WERI-Rb-1 (cell line): ENCODE data around the gene FN1.

Experiments
- DNase-seq: peaks from one replicate; pipeline ENCODE4 v3.0.0-alpha.2; 2020
- H3K27ac ChIP-seq: fragments of 250-450 bp; sonication (Bioruptor Pico); 2 replicates; pipeline ENCODE4 v1.5.1; 2020; ENCODE audit warnings: mild to moderate bottlenecking, moderate library complexity
- H3K27me3 ChIP-seq: fragments of 250-450 bp; sonication (Bioruptor Pico); 2 replicates; pipeline ENCODE4 v1.5.1; 2021; ENCODE audit warnings: mild to moderate bottlenecking, low read depth, moderate library complexity; ENCODE audit not compliant: insufficient read depth, severe bottlenecking
- H3K36me3 ChIP-seq: fragments of 250-450 bp; sonication (Bioruptor Pico); 2 replicates; pipeline ENCODE4 v1.5.1; 2020; ENCODE audit warnings: mild to moderate bottlenecking, moderate library complexity
- H3K4me3 ChIP-seq: 2 replicates; pipeline ENCODE4 v1.5.1; 2011; ENCODE audit warnings: low read depth, mild to moderate bottlenecking, control low read depth, low read length
- H3K9me3 ChIP-seq: fragments of 250-450 bp; sonication (Bioruptor Pico); 2 replicates; pipeline ENCODE4 v1.5.1; 2021; ENCODE audit warnings: mild to moderate bottlenecking, moderate library complexity; ENCODE audit not compliant: severe bottlenecking
- TF ChIP-seq, protein P1 (sequence below): IDR thresholded peaks from 2 replicates; pipeline ENCODE4 v1.5.1; 2011; ENCODE audit warnings: low read depth, mild to moderate bottlenecking, control low read depth, inconsistent platforms, low read length

FN1 gene

DNA sequence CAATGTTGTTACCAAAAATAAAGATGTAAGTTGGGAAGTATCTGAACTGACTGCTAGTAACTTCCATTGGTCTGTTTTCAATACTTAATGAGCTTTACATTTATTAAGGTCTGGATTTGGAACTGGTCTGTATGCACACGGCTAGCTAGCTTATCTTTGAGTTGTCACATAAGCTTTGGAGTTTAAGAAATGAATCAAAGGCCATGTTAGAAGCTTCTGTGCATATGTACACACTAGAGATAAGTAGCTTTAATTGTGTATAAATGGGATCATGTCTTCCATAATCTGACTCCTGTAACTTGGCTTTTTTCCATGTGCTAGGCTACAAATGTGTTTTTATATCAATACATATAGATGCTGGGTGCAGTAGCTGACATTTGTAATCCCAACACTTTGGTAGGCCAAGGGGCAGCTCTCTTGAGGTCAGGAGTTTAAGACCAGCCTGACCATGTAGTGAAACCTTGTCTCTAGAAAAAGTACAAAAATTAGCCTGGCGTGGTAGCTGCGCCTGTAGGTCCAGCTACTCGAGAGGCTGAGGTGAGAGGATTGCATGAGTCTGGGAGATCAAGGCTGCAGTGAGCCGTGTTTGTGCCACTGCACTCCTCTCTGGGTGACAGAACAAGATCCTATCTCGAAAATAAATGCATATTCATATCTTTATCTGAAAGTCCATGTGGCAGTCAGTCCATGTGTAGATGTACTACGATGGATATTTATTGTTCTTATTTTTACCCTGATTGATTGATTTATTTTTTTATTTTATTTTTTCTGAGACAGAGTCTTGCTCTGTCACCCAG is 96.8 kb downstream of the FN1 start:
- Histone ChIP-seq H3K36me3 (peaks cover 72% of the 10 kb centered on the region), H3K27ac (no peak overlapping the region), H3K9me3 (no peaks in the 10 kb centered on the region), H3K27me3 (no peaks in the 10 kb centered on the region), H3K4me3 (no peak overlapping the region)
- no peak for DNase-seq
- TF ChIP-seq, protein P1, sequence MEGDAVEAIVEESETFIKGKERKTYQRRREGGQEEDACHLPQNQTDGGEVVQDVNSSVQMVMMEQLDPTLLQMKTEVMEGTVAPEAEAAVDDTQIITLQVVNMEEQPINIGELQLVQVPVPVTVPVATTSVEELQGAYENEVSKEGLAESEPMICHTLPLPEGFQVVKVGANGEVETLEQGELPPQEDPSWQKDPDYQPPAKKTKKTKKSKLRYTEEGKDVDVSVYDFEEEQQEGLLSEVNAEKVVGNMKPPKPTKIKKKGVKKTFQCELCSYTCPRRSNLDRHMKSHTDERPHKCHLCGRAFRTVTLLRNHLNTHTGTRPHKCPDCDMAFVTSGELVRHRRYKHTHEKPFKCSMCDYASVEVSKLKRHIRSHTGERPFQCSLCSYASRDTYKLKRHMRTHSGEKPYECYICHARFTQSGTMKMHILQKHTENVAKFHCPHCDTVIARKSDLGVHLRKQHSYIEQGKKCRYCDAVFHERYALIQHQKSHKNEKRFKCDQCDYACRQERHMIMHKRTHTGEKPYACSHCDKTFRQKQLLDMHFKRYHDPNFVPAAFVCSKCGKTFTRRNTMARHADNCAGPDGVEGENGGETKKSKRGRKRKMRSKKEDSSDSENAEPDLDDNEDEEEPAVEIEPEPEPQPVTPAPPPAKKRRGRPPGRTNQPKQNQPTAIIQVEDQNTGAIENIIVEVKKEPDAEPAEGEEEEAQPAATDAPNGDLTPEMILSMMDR, result no peak

DNA sequence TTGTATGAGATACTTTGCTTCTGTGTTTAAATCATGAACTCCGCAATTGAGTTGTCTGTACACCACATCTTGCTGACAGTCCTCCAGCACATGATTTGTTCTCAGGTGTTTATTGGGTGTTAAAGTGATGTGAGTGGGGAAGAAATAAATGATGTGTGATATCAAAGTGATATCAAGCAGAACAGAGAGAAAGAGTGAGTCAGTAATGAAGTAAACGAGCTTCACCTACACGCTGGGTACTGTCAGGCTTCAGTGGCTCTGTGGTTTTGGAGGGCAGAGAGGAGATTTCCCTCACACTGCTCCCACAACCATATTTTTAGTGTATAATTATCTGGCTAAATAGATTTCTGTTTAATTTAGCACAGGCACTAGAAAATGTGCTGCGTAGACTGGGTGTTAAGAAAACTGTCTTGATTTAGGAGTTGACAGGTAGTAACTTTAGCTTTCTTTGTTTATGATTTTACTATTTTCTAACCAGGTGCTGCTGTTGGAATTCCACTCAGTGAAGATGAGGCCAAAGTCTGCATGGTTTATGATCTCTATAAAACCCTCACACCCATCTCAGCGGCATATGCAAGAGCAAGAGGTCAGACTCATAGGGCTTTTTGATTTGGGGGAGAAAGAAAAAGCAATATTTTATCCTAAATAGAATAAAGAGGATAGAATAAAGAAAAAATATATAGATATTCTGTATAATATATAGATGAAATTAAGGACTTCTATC is 102.8 kb downstream of the FN1 start:
- TF ChIP-seq, protein P1, result no peak
- Histone ChIP-seq H3K27ac (no peak overlapping the region), H3K36me3 (peaks cover 68% of the 10 kb centered on the region), H3K9me3 (no peaks in the 10 kb centered on the region), H3K4me3 (no peak overlapping the region), H3K27me3 (no peaks in the 10 kb centered on the region)
- no peak for DNase-seq

DNA sequence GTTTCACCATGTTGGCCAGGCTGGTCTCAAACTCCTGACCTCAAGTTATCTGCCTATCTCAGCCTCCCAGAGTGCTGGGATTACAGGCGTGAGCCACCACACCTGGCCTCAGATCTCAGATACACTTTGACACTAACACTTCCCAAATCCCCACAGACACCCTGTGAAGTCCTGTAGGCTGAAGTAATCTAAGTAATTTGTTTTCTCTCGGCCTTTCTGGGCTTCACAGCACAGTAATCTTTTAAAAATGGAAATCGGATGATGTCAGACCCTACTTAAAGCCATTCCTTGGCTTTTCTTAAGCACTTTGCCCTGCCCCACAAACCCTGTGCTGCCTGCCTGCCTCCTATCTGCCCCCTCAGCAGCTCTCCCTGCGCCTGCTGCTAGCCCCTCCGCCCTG is 107.8 kb downstream of the FN1 start:
- Histone ChIP-seq H3K27ac (no peak overlapping the region), H3K4me3 (no peak overlapping the region), H3K9me3 (no peaks in the 10 kb centered on the region), H3K36me3 (peaks cover 73% of the 10 kb centered on the region), H3K27me3 (no peaks in the 10 kb centered on the region)
- TF ChIP-seq, protein P1, result no peak
- peak; percentile 37 for DNase-seq

DNA sequence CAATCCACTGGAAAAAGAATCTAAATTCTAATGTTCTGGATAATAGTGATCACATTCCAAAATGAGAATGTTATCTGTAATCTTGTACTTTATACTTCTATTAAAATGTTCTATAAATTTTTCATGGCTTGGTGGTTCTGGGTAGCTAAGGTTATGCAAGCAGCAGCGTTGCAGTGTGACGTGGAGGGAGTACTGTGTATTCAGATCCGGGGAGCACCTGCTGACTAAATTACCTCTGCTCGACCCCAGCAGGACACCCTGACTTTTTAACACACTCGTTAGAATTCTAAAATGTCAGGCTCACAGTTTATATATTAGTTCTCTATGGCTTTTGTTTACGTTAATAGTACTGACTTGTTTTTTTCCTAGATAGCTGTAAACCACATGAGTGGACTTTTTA is 111.1 kb downstream of the FN1 start:
- TF ChIP-seq, protein P1, result no peak
- Histone ChIP-seq H3K4me3 (no peak overlapping the region), H3K9me3 (no peaks in the 10 kb centered on the region), H3K27ac (no peak overlapping the region), H3K36me3 (peaks cover 77% of the 10 kb centered on the region), H3K27me3 (no peaks in the 10 kb centered on the region)
- no peak for DNase-seq

DNA sequence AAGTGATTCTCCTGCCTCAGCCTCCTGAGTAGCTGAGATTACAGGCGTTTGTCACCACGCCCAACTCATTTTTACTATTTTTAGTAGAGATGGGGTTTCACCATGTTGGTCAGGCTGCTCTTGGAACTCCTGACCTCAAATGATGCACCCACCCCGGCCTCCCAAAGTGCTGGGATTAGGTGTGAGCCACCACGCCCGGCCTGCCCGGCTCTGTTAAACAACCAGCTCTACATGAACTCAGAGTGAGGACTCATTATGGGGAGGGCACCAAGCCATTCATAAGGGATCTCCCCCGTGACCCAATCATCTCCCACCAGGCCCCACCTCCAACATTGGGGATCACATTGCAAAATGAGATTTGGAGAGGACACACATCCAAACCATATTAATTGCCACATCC is 115.2 kb downstream of the FN1 start:
- peaks cover 68% of the 10 kb centered on the region for H3K36me3 ChIP-seq
- no peak for DNase-seq
- H3K27me3 ChIP-seq, result no peaks in the 10 kb centered on the region
- TF ChIP-seq, protein P1, result no peak
- H3K4me3 ChIP-seq, result no peak overlapping the region
- H3K9me3 ChIP-seq, result no peaks in the 10 kb centered on the region
- H3K27ac ChIP-seq, result no peak overlapping the region
